K562 (cell line): ENCODE data around the gene IFT81. TPM values are rescaled to one million over a fixed set of nuclear protein-coding genes. Genes with fewer than 3 reads are reported as not detected.
A peak's percentile ranks its signal among the peaks of the same experiment; 100 is the strongest.

ENCODE experiments used
- GABPB1 ChIP-seq: sonication (generic); formaldehyde crosslinking; IDR thresholded peaks from 2 replicates; pipeline ENCODE4 v1.8.0; 2022; ENCODE audit warnings: mild to moderate bottlenecking, missing genetic modification reagents
- GTF2A2 ChIP-seq: IDR thresholded peaks from 2 replicates; pipeline ENCODE4 v1.6.1; 2016; ENCODE audit warnings: mild to moderate bottlenecking, missing genetic modification characterization, missing compliant biosample characterization
- MAFK ChIP-seq: IDR thresholded peaks from 2 replicates; pipeline ENCODE4 v1.6.1; 2011; ENCODE audit warnings: low read length, improper control_type of control experiment
- MTA1 ChIP-seq: fragments of 450-650 bp; IDR thresholded peaks from 2 replicates; pipeline ENCODE4 v1.6.1; 2017; ENCODE audit warnings: borderline replicate concordance
- MXI1 ChIP-seq: IDR thresholded peaks from 2 replicates; pipeline ENCODE4 v1.6.1; 2011; ENCODE audit warnings: low read depth, mild to moderate bottlenecking, improper control_type of control experiment, low read length
- MYC ChIP-seq, 2 experiments: fragments of 250-450 bp in 1 of 2; sonication (Bioruptor Pico) in 1 of 2; IDR thresholded peaks; 2 replicates each; pipeline versions ENCODE4 v1.5.1 to v1.6.1; 2012 to 2021; ENCODE audit warnings: low read depth in 2 of 2, borderline replicate concordance in 1 of 2, improper control_type of control experiment in 1 of 2, low read length in 1 of 2, mild to moderate bottlenecking in 1 of 2, moderate library complexity in 1 of 2
- NCOR1 ChIP-seq: fragments of 450-650 bp; IDR thresholded peaks from 2 replicates; pipeline ENCODE4 v1.6.1; 2016; ENCODE audit warnings: mild to moderate bottlenecking, moderate library complexity
- POLR2B ChIP-seq: fragments of 450-650 bp; IDR thresholded peaks from 2 replicates; pipeline ENCODE4 v1.6.1; 2018; ENCODE audit warnings: low read depth; ENCODE audit not compliant: partially characterized antibody
- TFAM ChIP-seq: fragments of 250-450 bp; sonication (Bioruptor Pico); conservative IDR thresholded peaks from 2 replicates; pipeline ENCODE4 v1.5.0; 2021; ENCODE audit warnings: mild to moderate bottlenecking, moderate library complexity
- ZNF224 ChIP-seq: sonication (generic); formaldehyde crosslinking; IDR thresholded peaks from 2 replicates; pipeline ENCODE4 v1.8.0; 2022; ENCODE audit warnings: mild to moderate bottlenecking, missing genetic modification reagents
- ZNF253 ChIP-seq: fragments of 250-450 bp; sonication (Bioruptor Pico); conservative IDR thresholded peaks from 2 replicates; pipeline ENCODE4 v1.6.1; 2021; ENCODE audit warnings: mild to moderate bottlenecking
- polyA plus RNA-seq, 8 experiments: library from polyadenylated mRNA; depleted of rRNA in 4 of 8; stranded (reverse) in 5 of 8; unstranded in 3 of 8; fragments of >200 nt; fragmentation: Nextera tagmentation in 2 of 8; fragmentation: Illumina TruSeq in 1 of 8; extraction: Ambion mirVana in 2 of 8; extraction: Trizol in 1 of 8; gene quantifications; 2 replicates each; pipeline versions ENCODE4 v1.2.1 to v1.2.3, GENCODE V29; 2011 to 2014; ENCODE audit warnings: inconsistent platforms in 1 of 8, missing spikeins in 1 of 8
- total RNA-seq, 7 experiments: library from RNA; depleted of rRNA in 6 of 7; stranded (reverse); fragments of >200 nt in 6 of 7; fragmentation: Illumina TruSeq in 2 of 7; extraction: Trizol in 2 of 7; gene quantifications; 2 replicates each; pipeline versions ENCODE4 v1.2.1 to v1.2.3, GENCODE V29; 2011 to 2021; ENCODE audit warnings: low replicate concordance in 1 of 7
- TF ChIP-seq, protein P1 (sequence below): sonication (generic); formaldehyde crosslinking; IDR thresholded peaks from 2 replicates; pipeline ENCODE4 v1.8.0; 2023; ENCODE audit warnings: mild to moderate bottlenecking, missing genetic modification reagents
- TF ChIP-seq, protein P2 (sequence below): fragments of 250-450 bp; sonication (Bioruptor Pico); IDR thresholded peaks from 2 replicates; pipeline ENCODE4 v1.6.1; 2021; ENCODE audit warnings: mild to moderate bottlenecking
- TF ChIP-seq, protein P3 (sequence below): fragments of 450-650 bp; conservative IDR thresholded peaks from 2 replicates; pipeline ENCODE4 v1.6.1; 2016; ENCODE audit warnings: missing genetic modification characterization, low read depth, mild to moderate bottlenecking, control low read depth, missing compliant biosample characterization
- TF ChIP-seq, protein P4 (sequence below): fragments of 450-650 bp; formaldehyde crosslinking; IDR thresholded peaks from 2 replicates; pipeline ENCODE4 v1.4.0; 2020; ENCODE audit warnings: mild to moderate bottlenecking, moderate library complexity
- TF ChIP-seq, protein P5 (sequence below): sonication (generic); formaldehyde crosslinking; IDR thresholded peaks from 2 replicates; pipeline ENCODE4 v1.8.0; 2023; ENCODE audit warnings: mild to moderate bottlenecking, missing genetic modification reagents

Gene IFT81
- total and polyA plus RNA-seq, 9 of the 15 experiments (the other 6 are each of a cell fraction or from before 2014, with no cell fraction given) = 2.8 to 11.9 (median 7.9) TPM

DNA sequence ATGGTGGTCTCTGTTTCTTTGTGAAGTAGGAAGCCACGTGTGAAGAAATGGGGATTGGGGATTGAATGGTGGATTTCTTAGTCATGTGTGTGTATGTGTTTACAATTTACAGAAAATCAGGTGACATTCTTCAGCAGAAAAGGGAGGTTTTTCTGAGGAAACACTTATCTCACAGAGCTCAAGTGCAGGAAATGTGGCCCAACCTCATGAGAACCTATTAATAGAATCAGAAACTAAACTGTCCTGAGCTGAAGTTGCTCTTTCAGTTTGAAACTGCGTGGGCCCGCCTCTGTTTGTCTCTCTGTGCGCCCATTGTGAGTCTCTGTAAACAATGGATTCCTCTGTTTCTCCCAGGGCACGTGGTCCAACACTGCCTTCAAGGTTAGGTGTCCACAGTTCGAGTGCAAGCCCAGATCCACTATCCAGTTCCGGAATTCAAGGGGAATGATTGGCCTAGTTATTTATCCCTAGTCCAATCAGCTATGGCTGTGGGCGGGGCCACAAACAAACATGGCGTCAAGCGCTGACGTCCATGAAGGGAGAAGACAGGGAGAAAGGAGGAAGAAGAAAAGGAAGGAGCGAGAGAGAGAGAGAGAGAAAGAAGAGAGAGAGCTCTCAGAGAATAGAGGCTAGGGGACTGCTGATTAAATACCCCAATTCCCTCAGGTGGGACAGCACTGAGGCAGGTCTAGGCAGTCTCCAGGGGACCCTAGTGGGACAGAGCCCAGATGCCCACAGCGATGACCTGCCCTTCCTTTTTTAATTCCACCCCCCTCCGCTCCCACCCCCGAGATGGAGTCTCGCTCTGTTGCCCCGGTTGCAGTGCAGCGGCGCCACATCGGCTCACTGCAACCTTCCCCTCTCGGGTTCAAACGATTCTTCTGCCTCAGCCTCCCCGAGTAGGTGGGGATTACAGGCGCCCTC, 44.4 kb upstream of the IFT81 start (continued):
- TF ChIP-seq, protein P1, sequence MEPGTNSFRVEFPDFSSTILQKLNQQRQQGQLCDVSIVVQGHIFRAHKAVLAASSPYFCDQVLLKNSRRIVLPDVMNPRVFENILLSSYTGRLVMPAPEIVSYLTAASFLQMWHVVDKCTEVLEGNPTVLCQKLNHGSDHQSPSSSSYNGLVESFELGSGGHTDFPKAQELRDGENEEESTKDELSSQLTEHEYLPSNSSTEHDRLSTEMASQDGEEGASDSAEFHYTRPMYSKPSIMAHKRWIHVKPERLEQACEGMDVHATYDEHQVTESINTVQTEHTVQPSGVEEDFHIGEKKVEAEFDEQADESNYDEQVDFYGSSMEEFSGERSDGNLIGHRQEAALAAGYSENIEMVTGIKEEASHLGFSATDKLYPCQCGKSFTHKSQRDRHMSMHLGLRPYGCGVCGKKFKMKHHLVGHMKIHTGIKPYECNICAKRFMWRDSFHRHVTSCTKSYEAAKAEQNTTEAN = no peak
- TF ChIP-seq, protein P2, sequence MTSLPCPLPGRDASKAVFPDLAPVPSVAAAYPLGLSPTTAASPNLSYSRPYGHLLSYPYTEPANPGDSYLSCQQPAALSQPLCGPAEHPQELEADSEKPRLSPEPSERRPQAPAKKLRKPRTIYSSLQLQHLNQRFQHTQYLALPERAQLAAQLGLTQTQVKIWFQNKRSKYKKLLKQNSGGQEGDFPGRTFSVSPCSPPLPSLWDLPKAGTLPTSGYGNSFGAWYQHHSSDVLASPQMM = no peak
- peak; percentile 7; the same call in 1 of the 2 replicates for TF ChIP-seq MAFK
- no peak for TF ChIP-seq TFAM (CRISPR knock-in tag)
- TF ChIP-seq ZNF253 = no peak
- TF ChIP-seq, protein P3, sequence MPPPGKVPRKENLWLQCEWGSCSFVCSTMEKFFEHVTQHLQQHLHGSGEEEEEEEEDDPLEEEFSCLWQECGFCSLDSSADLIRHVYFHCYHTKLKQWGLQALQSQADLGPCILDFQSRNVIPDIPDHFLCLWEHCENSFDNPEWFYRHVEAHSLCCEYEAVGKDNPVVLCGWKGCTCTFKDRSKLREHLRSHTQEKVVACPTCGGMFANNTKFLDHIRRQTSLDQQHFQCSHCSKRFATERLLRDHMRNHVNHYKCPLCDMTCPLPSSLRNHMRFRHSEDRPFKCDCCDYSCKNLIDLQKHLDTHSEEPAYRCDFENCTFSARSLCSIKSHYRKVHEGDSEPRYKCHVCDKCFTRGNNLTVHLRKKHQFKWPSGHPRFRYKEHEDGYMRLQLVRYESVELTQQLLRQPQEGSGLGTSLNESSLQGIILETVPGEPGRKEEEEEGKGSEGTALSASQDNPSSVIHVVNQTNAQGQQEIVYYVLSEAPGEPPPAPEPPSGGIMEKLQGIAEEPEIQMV (tag) = peak; percentile 59
- peak; percentile 87 for TF ChIP-seq GABPB1 (CRISPR knock-in tag)
- TF ChIP-seq MXI1 = no peak
- peak; percentile 94 for TF ChIP-seq MYC (IDR thresholded peaks at IDR 0.05; ENCODE audit: low read depth, low read length)
- peak; percentile 81; the same call in 1 of the 2 replicates for TF ChIP-seq MYC (CRISPR knock-in tag; IDR thresholded peaks at IDR 0.05; ENCODE audit: borderline replicate concordance, low read depth)
- TF ChIP-seq, protein P4, sequence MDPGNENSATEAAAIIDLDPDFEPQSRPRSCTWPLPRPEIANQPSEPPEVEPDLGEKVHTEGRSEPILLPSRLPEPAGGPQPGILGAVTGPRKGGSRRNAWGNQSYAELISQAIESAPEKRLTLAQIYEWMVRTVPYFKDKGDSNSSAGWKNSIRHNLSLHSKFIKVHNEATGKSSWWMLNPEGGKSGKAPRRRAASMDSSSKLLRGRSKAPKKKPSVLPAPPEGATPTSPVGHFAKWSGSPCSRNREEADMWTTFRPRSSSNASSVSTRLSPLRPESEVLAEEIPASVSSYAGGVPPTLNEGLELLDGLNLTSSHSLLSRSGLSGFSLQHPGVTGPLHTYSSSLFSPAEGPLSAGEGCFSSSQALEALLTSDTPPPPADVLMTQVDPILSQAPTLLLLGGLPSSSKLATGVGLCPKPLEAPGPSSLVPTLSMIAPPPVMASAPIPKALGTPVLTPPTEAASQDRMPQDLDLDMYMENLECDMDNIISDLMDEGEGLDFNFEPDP (CRISPR knock-in tag) = no peak
- TF ChIP-seq ZNF224 (CRISPR knock-in tag) = no peak
- peak; percentile 71 for TF ChIP-seq NCOR1
- TF ChIP-seq, protein P5, sequence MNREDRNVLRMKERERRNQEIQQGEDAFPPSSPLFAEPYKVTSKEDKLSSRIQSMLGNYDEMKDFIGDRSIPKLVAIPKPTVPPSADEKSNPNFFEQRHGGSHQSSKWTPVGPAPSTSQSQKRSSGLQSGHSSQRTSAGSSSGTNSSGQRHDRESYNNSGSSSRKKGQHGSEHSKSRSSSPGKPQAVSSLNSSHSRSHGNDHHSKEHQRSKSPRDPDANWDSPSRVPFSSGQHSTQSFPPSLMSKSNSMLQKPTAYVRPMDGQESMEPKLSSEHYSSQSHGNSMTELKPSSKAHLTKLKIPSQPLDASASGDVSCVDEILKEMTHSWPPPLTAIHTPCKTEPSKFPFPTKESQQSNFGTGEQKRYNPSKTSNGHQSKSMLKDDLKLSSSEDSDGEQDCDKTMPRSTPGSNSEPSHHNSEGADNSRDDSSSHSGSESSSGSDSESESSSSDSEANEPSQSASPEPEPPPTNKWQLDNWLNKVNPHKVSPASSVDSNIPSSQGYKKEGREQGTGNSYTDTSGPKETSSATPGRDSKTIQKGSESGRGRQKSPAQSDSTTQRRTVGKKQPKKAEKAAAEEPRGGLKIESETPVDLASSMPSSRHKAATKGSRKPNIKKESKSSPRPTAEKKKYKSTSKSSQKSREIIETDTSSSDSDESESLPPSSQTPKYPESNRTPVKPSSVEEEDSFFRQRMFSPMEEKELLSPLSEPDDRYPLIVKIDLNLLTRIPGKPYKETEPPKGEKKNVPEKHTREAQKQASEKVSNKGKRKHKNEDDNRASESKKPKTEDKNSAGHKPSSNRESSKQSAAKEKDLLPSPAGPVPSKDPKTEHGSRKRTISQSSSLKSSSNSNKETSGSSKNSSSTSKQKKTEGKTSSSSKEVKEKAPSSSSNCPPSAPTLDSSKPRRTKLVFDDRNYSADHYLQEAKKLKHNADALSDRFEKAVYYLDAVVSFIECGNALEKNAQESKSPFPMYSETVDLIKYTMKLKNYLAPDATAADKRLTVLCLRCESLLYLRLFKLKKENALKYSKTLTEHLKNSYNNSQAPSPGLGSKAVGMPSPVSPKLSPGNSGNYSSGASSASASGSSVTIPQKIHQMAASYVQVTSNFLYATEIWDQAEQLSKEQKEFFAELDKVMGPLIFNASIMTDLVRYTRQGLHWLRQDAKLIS (CRISPR knock-in tag) = peak; percentile 96
- no peak for TF ChIP-seq POLR2B
- no peak for TF ChIP-seq GTF2A2 (tag)
- peak; percentile 15; the same call in 1 of the 2 replicates for TF ChIP-seq MTA1
